B cell (primary cell): ENCODE data around the gene PRM1. TPM values are rescaled to one million over a fixed set of nuclear protein-coding genes. Genes with fewer than 3 reads are reported as not detected.

Experiments used
- ATAC-seq: fragments of 200-7000 bp; cut with Tn5 transposase; one replicate; pipeline ENCODE4 v1.10.0; 2021; ENCODE audit warnings: low read depth, mild to moderate bottlenecking, moderate number of reproducible peaks, moderate library complexity
- CTCF ChIA-PET: fragments of 350-600 bp; sonication (Branson Sonifier 250); formaldehyde crosslinking; loops from one replicate; lab custom pipeline; 2021; ENCODE audit warnings: antibody characterized with exemption, inconsistent platforms; lab: Charles Lee
- POLR2A ChIA-PET: fragments of 350-600 bp; sonication (Branson Sonifier 250); formaldehyde crosslinking; loops from one replicate; lab custom pipeline; 2021; ENCODE audit warnings: antibody characterized with exemption; lab: Charles Lee
- DNase-seq: peaks from one replicate; pipeline ENCODE4 v3.0.0; 2013
- H2AFZ ChIP-seq: 2 replicates; pipeline ENCODE4 v1.6.1; 2012; ENCODE audit warnings: mild to moderate bottlenecking, low read depth, low read length; ENCODE audit not compliant: insufficient read depth, poor library complexity, severe bottlenecking
- H3K27ac ChIP-seq, 2 donors: 1 replicate in 1 of 2; 2 replicates in 1 of 2; pipeline ENCODE4 v1.5.1; 2012 to 2013; ENCODE audit warnings: low read length in 2 of 2, mild to moderate bottlenecking in 2 of 2, moderate library complexity in 1 of 2
- H3K27me3 ChIP-seq, 4 experiments: fragments of 200-600 bp in 1 of 4; sonication (generic) in 1 of 4; replicated peaks in 1 of 4; 1 replicate in 2 of 4; 2 replicates in 2 of 4; pipeline versions ENCODE4 v1.6.1 to v1.7.0; 2013 to 2016; ENCODE audit warnings: low read length in 3 of 4, mild to moderate bottlenecking in 2 of 4, mixed read lengths in 1 of 4, moderate library complexity in 1 of 4; ENCODE audit not compliant: insufficient read depth in 4 of 4, control insufficient read depth in 3 of 4; ENCODE audit errors: control extremely low read depth in 1 of 4
- H3K36me3 ChIP-seq, 2 experiments: replicated peaks in 1 of 2; 1 replicate in 1 of 2; 2 replicates in 1 of 2; pipeline versions ENCODE4 v1.6.1 to v1.7.1; 2013; ENCODE audit warnings: low read length in 1 of 2; ENCODE audit not compliant: insufficient read depth in 2 of 2, control insufficient read depth in 1 of 2; ENCODE audit errors: control extremely low read depth in 1 of 2, extremely low read depth in 1 of 2
- H3K4me1 ChIP-seq, 2 donors: fragments of 200-600 bp in 1 of 2; sonication (generic) in 1 of 2; 1 replicate in 1 of 2; 2 replicates in 1 of 2; pipeline versions ENCODE4 v1.5.1 to v1.6.1; 2013 to 2017; ENCODE audit warnings: low read length in 2 of 2; ENCODE audit not compliant: control insufficient read depth in 2 of 2, insufficient read depth in 2 of 2
- H3K4me2 ChIP-seq: replicated peaks from 2 replicates; pipeline ENCODE3; 2012; ENCODE audit warnings: mild to moderate bottlenecking, low read depth, low read length; ENCODE audit not compliant: poor library complexity, severe bottlenecking
- H3K4me3 ChIP-seq, 5 experiments: fragments of 200-600 bp in 1 of 5; sonication (generic) in 1 of 5; 1 replicate in 3 of 5; 2 replicates in 2 of 5; pipeline versions ENCODE4 v1.5.1 to v1.7.0; 2011 to 2016; ENCODE audit warnings: low read length in 4 of 5, mild to moderate bottlenecking in 4 of 5, low read depth in 2 of 5, control low read depth in 1 of 5, moderate library complexity in 1 of 5; ENCODE audit not compliant: insufficient read depth in 1 of 5; ENCODE audit errors: control extremely low read depth in 1 of 5, extremely low read depth in 1 of 5
- H3K79me2 ChIP-seq: fragments of 200-600 bp; sonication (generic); one replicate; pipeline ENCODE4 v1.6.0; 2016; ENCODE audit warnings: low read length; ENCODE audit not compliant: control insufficient read depth, insufficient read depth
- H3K9ac ChIP-seq: fragments of 200-600 bp; sonication (generic); 2 replicates; pipeline ENCODE4 v1.6.1; 2017; ENCODE audit warnings: mild to moderate bottlenecking, low read length, moderate library complexity
- H3K9me3 ChIP-seq, 3 donors: one replicate each; pipeline versions ENCODE4 v1.6.1 to v1.7.1; 2013; ENCODE audit warnings: low read length in 2 of 3; ENCODE audit not compliant: control insufficient read depth in 2 of 3, insufficient read depth in 1 of 3; ENCODE audit errors: control extremely low read depth in 1 of 3
- H4K20me1 ChIP-seq: 2 replicates; pipeline ENCODE4 v1.6.0; 2012; ENCODE audit warnings: mild to moderate bottlenecking, low read length; ENCODE audit not compliant: insufficient read depth, control insufficient read depth, poor library complexity, severe bottlenecking
- H3K27ac Mint-ChIP-seq: one replicate; pipeline ENCODE4 v1.8.0; 2021; ENCODE audit warnings: mixed read lengths
- H3K27me3 Mint-ChIP-seq: one replicate; pipeline ENCODE4 v1.8.0; 2021; ENCODE audit warnings: mixed read lengths
- H3K4me1 Mint-ChIP-seq: one replicate; pipeline ENCODE4 v1.8.0; 2021; ENCODE audit warnings: mixed read lengths
- H3K4me3 Mint-ChIP-seq: one replicate; pipeline ENCODE4 v1.8.0; 2021; ENCODE audit warnings: mixed read lengths
- H3K9me3 Mint-ChIP-seq: one replicate; pipeline ENCODE4 v1.8.0; 2022; ENCODE audit warnings: mixed read lengths; ENCODE audit not compliant: insufficient read depth
- EZH2 ChIP-seq: IDR thresholded peaks from 2 replicates; pipeline ENCODE4 v1.6.1; 2012; ENCODE audit warnings: borderline replicate concordance, low read depth, mild to moderate bottlenecking, moderate library complexity, low read length; ENCODE audit not compliant: insufficient read depth, poor library complexity, severe bottlenecking
- WGBS: methylation state at CpG from one replicate; pipeline ENCODE4 v1.1.5; 2013; ENCODE audit warnings: missing lambda C conversion rate; ENCODE audit not compliant: insufficient coverage; 5-methylcytosine and 5-hydroxymethylcytosine counted together
- intact Hi-C: fragments of 100-400 bp; cut with micrococcal nuclease; formaldehyde crosslinking; loops from one replicate; pipeline ENCODE4 v1.10.0; 2022
- polyA plus RNA-seq: library from polyadenylated mRNA; depleted of rRNA; stranded (reverse); fragments of >200 nt; gene quantifications from 2 replicates; pipeline ENCODE4 v1.2.3, GENCODE V29; 2012
- total RNA-seq, 2 donors: library from RNA; stranded (reverse); fragments of 120-200 nt in 1 of 2; gene quantifications; 1 replicate in 1 of 2; 2 replicates in 1 of 2; pipeline versions ENCODE4 v1.2.3 to v1.2.4, GENCODE V29; 2013 to 2022
- TF ChIP-seq, protein P1 (sequence below): fragments of 200-600 bp; IDR thresholded peaks from one replicate; pipeline ENCODE4 v1.8.0; 2022; ENCODE audit warnings: antibody characterized with exemption, mild to moderate bottlenecking

PRM1 gene
- total and polyA plus RNA-seq, 2 donors (not counting 1 experiment from before 2014, with no cell fraction given), result not detected

GRCh38 chr16:11326737-11327276 lies 45.7 kb upstream of the PRM1 start:
- H3K9me3 ChIP-seq, result peaks cover 0 to 14% (median 3%) of the 10 kb centered on the region in 3 donors
- H3K9ac ChIP-seq, result no peak overlapping the region
- Mint-ChIP-seq H3K4me3 (peak overlapping the region; percentile 81), H3K27me3 (no peaks in the 10 kb centered on the region), H3K27ac (peak overlapping the region; percentile 93), H3K9me3 (no peaks in the 10 kb centered on the region), H3K4me1 (peaks cover 61% of the 10 kb centered on the region)
- 83% methylated on average over 9 of the region's 9 CpGs for WGBS
- no peaks in the 10 kb centered on the region for H3K27me3 ChIP-seq
- ATAC-seq (no peak), DNase-seq (no peak)
- H4K20me1 ChIP-seq, result no peaks in the 10 kb centered on the region
- no peaks in the 10 kb centered on the region for H3K36me3 ChIP-seq
- POLR2A ChIA-PET, result interaction anchor here (0.6 to 7.6 kb wide), 7 partner anchors 9 to 413 kb away, joined by 3 to 94 read pairs (median 7); partner anchors contain the start of gene SOCS1
- H3K27ac ChIP-seq, result peak overlapping the region; percentile 91 to 94
- intact Hi-C loops, result no loop called here
- H2AFZ ChIP-seq, result no peak overlapping the region
- H3K4me1 ChIP-seq, result peaks cover 59 to 74% of the 10 kb centered on the region in 2 donors
- peak overlapping the region in 2 of 5 experiments; percentile 4 to 15 for H3K4me3 ChIP-seq
- peaks cover 4% of the 10 kb centered on the region for H3K79me2 ChIP-seq
- CTCF ChIA-PET, result interaction anchor here (0.6 to 4.7 kb wide), 8 partner anchors 10 to 70 kb away, joined by 3 to 52 read pairs (median 4); partner anchors contain the start of gene SOCS1
- TF ChIP-seq EZH2, result no peak
- TF ChIP-seq, protein P1, sequence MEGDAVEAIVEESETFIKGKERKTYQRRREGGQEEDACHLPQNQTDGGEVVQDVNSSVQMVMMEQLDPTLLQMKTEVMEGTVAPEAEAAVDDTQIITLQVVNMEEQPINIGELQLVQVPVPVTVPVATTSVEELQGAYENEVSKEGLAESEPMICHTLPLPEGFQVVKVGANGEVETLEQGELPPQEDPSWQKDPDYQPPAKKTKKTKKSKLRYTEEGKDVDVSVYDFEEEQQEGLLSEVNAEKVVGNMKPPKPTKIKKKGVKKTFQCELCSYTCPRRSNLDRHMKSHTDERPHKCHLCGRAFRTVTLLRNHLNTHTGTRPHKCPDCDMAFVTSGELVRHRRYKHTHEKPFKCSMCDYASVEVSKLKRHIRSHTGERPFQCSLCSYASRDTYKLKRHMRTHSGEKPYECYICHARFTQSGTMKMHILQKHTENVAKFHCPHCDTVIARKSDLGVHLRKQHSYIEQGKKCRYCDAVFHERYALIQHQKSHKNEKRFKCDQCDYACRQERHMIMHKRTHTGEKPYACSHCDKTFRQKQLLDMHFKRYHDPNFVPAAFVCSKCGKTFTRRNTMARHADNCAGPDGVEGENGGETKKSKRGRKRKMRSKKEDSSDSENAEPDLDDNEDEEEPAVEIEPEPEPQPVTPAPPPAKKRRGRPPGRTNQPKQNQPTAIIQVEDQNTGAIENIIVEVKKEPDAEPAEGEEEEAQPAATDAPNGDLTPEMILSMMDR, result no peak
- peak overlapping the region; percentile 83 for H3K4me2 ChIP-seq
